Brain microvascular endothelial cell (primary cell): ENCODE measurements around the gene DEAF1.
A peak's percentile ranks its signal among the peaks of the same experiment; 100 is the strongest.

Experiments
- DNase-seq: peaks from one replicate; pipeline ENCODE4 v3.0.0-alpha.2; 2020
- H3K27ac ChIP-seq: fragments of 250-450 bp; sonication (Bioruptor Pico); 2 replicates; pipeline ENCODE4 v1.5.1; 2020; ENCODE audit warnings: mild to moderate bottlenecking, moderate library complexity
- H3K27me3 ChIP-seq: fragments of 250-450 bp; sonication (Bioruptor Pico); replicated peaks from 2 replicates; pipeline ENCODE4 v1.5.1; 2020; ENCODE audit warnings: mild to moderate bottlenecking
- H3K36me3 ChIP-seq: fragments of 250-450 bp; sonication (Bioruptor Pico); replicated peaks from 2 replicates; pipeline ENCODE4 v1.5.1; 2020; ENCODE audit warnings: mild to moderate bottlenecking
- H3K4me3 ChIP-seq: 2 replicates; pipeline ENCODE4 v1.5.1; 2011; ENCODE audit warnings: low read depth, mild to moderate bottlenecking, control low read depth, low read length, moderate library complexity
- CTCF ChIP-seq: IDR thresholded peaks from 2 replicates; pipeline ENCODE4 v1.5.1; 2011; ENCODE audit warnings: low read depth, mild to moderate bottlenecking, moderate library complexity, low read length, control low read depth, inconsistent platforms; ENCODE audit errors: missing control alignments
- in situ Hi-C: cut with HindIII; loops from 2 replicates; pipeline ENCODE4 v1.10.0; 2017; ENCODE audit warnings: low sequenced_read_pairs, low pct_ligation_motif_present

DEAF1 gene

GRCh38 chr11:637333-637592 lies 57.8 kb downstream of the DEAF1 start:
- in situ Hi-C loops = no loop called here
- TF ChIP-seq CTCF = no peak
- DNase-seq = no peak
- Histone ChIP-seq H3K4me3 (no peak overlapping the region), H3K27ac (no peak overlapping the region), H3K36me3 (no peaks in the 10 kb centered on the region), H3K27me3 (peaks cover 33% of the 10 kb centered on the region)

GRCh38 chr11:636511-637332 lies 58.3 kb downstream of the DEAF1 start, which contains the start of gene DRD4:
Gene DRD4, plus strand, starts transcription at chr11:637269. Its CDS starts 36 bp downstream, at chr11:637305.
- in situ Hi-C loops = no loop called here
- no peak for DNase-seq
- Histone ChIP-seq H3K36me3 (no peaks in the 10 kb centered on the region), H3K27ac (no peak within 1 kb of the TSS), H3K27me3 (peaks cover 33% of the 10 kb centered on the region), H3K4me3 (no peak within 1 kb of the TSS)
- no peak for TF ChIP-seq CTCF

- Histone ChIP-seq H3K36me3 (no peaks in the 10 kb centered on the region), H3K27ac (no peak overlapping the region), H3K4me3 (no peak overlapping the region), H3K27me3 (peaks cover 33% of the 10 kb centered on the region)
- in situ Hi-C loops = no loop called here
- TF ChIP-seq CTCF = no peak
- DNase-seq = no peak
These were observed 59.0 kb downstream of the DEAF1 start for GRCh38 chr11:635945-636510.

GRCh38 chr11:630871-631270 lies 64.2 kb downstream of the DEAF1 start:
- peaks cover 2% of the 10 kb centered on the region for H3K27me3 ChIP-seq
- in situ Hi-C loops = no loop called here
- no peak overlapping the region for H3K4me3 ChIP-seq
- no peaks in the 10 kb centered on the region for H3K36me3 ChIP-seq
- DNase-seq = no peak
- H3K27ac ChIP-seq = no peak overlapping the region
- no peak for TF ChIP-seq CTCF

- in situ Hi-C loops = no loop called here
- DNase-seq = no peak
These were observed 65.8 kb downstream of the DEAF1 start for GRCh38 chr11:629237-629583.

More at GRCh38 chr11:629237-629583, 65.8 kb downstream of the DEAF1 start:
- Histone ChIP-seq H3K27me3 (peaks cover 2% of the 10 kb centered on the region), H3K4me3 (no peak overlapping the region), H3K27ac (no peak overlapping the region), H3K36me3 (no peaks in the 10 kb centered on the region)
- TF ChIP-seq CTCF = peak; percentile 17
